Left colon (tissue), 2 donors: Measurements from ENCODE around the gene CSNK1D. TPM values are rescaled to one million over a fixed set of nuclear protein-coding genes. Genes with fewer than 3 reads are reported as not detected.

Experiments used
- ATAC-seq: fragments of 200-7000 bp; cut with Tn5 transposase; one replicate; pipeline ENCODE4 v1.9.1; 2020; ENCODE audit warnings: mild to moderate bottlenecking, moderate library complexity
- DNase-seq, 2 donors: peaks; one replicate each; pipeline ENCODE4 v3.0.0-alpha.2; 2020
- intact Hi-C, 2 donors: fragments of 100-400 bp; cut with DNase I in 1 of 2; cut with micrococcal nuclease in 1 of 2; formaldehyde crosslinking; loops; one replicate each; pipeline versions ENCODE4 v1.11.2 to v1.14.0; 2022; cut with DNase I, micrococcal nuclease
- total RNA-seq, 2 donors: library from RNA; stranded (reverse); fragmentation: NEBNext Ultra II Directional; extraction: Animal tissue kit (Norgen Biotek cat#: 25700); gene quantifications; one replicate each; pipeline ENCODE4 v1.2.1, GENCODE V29; 2021
- donor health status: DM: no; HTN: no; CAD: no.
- donor health status: DM: yes; HTN: yes; CAD: no.

The CSNK1D gene
- total RNA-seq, 2 donors from 2014 or later = 165 to 166 TPM

DNA sequence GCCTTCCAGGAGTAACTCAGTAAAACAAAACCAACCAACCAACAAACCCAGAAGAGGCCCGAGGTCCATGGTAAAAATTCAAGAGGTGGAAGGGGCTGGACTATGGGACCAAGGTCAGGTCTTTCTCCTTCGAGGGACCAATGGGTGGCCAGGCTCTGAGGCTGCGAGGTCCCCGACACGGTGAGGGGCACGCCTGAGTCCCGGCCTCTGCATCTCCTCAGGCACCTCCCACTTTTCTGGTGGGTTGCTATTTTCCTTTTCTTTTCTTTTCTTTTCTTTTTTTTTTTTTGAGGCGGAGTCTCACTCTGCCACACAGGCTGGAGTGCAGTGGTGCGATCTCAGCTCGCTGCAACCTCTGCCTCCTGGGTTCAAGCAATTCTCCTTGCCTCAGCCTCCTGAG is 26.0 kb upstream of the CSNK1D start:
- intact Hi-C loops = no loop called here
- ATAC-seq (no peak), DNase-seq (no peak)

DNA sequence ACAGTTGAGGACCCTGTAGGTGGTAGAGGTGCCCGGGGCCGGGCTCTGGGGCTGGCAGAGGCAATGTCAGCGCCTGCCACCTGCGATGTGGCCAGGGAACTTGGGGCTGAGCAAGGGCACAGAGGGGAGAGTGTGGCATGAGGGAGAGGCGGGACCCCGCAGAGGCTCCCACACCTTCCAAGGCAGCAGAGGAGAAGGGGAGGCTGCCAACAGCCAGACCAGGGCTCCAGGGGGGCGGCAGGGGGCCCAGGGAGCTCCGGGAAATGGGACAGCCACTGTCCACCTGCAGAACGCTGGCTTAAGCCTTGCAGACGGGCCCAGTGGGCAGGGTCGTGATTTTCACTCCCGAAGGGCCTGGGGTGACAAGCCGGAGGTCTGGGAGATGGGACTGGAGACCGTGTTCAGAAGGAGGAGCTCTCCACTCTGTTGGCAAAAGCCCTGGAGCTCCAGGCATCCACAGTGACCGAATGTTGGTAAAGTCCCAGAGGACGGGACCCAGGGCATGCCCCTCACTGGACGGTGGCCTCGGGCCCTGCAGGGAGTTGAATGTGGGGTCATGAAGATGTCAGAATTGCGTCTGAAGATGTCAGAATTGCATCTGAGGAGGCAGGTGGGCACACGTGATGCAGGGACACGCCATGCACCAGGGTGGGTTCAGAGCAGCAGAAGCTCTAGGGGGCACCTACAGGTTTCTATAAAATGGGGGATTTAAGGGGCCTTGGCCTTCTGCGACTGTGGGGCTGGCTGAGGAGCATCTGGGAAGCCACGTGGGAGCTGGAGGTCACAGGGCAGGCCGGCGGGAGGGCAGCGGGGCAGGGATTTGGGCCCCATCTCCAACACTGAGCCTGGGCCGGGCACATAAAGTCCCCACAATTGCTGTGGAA is 25.3 kb upstream of the CSNK1D start:
- ATAC-seq = no peak
- intact Hi-C loops = no loop called here
- DNase-seq = no peak

DNA sequence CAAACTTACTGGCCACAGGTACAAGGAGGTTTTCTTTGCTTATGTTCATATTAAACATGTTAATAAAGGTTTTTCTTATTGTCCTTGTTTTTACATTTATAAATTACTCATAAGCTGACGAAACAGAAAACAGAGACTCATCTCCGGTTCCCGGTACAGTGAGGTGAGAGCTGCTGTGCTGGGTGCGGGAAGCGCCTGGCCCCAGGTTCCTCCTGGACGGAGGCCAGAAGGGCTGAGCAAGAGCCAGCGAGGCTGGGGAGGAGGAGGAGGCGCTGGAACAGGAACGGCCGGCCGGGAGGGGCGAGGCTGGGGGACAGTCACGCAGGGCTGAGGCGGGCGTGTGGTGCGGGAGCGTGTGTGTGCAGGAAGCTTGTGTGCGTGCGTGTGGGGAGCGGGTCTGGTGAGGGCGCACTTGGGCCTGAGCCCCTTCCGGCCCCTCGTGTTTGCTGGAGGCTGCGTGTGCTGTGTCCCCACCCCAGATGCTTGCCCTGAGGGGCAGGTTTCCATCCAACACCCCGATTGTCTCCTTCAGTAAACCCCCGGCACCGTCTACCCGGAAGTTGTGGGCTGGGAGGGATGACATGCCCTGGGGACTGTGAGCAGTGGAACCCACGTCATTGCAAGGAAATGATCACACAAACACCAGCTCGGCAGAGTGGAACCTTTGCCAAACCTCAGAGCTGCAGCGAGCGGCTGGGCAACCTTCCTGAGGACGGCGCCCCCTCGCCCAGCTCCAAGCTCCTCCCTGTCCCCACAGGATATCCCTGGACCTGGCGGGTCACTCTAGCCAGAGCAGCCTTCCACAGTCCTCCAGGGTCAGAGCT is 24.4 kb upstream of the CSNK1D start:
- intact Hi-C loops = no loop called here
- ATAC-seq = peak; percentile 71
- DNase-seq = peak; percentile 94 to 95

DNA sequence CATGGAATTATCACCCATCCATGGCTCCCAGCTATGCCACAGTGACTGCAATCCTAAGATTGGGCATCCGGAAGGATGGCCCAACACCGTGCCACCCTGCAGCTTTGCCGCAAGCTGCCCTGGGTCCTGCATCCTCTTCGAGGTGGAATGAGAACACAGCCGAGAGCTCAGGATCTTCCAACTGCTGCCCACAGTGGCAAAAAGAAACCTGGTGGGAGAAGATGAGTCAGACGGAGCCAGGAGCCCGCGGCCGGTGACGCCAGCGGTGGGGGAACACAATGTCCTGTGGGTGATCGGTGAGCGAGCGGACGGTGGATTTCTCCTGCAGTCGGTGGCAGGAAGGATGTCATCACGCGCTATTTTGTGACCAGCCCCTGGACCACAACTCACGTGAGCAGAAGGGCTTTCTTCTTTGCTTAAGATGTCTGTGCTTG is 23.8 kb upstream of the CSNK1D start:
- DNase-seq = peak; percentile 79 to 92
- ATAC-seq = no peak
- intact Hi-C loops = no loop called here

DNA sequence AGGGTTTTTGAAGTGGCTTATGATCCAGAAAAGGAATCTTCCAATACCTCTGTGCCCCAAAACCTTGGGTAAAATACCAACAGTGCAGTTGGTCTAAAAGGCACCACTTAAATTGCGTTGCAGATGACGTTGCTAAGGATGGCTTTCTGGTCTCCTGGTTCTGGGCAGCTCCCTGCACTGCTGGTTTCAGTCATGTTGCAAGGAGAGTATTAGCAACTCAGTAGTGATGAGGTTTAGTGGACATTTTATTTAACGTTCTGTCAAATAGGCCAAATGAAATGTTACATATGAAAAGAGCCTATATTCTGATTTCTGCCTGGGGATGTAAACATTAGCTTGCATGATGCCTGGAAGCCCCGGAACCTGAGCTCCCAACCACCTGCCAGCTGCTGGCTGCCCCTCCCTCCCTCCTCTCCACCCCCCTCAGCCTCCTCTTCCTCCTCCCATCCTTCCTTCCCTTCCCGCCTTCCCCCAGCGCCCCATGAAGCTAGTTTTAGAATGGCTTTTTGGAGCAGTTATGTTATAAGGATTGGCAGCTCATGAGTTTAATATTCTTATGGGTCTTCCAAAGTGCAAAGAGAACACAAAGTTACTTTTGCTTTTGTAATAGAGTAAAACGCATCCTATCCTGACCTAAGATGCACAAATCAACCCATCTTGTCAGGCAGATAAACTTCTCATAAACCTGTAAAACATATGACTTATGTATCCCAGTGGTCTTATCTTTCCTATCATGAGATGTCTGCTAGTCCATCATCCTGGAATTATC is 23.2 kb upstream of the CSNK1D start:
- DNase-seq (no peak), ATAC-seq (no peak)
- intact Hi-C loops = no loop called here

DNA sequence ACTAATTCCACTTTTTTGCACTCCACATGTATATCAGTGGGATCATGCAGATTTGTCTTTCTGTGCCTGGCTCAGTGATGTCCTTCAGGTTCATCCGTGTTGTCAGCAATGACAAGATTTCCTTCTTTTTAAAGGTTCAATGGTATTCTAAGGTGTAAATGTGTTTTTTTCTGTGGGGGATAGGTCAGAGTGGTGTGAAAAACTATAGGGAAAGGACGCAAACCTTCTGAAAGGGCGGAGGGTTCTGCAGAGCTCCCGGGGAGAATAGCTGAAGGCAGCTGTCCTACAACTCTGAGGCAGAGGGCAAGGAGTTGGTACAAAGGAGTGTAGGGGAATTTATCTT is 21.9 kb upstream of the CSNK1D start:
- intact Hi-C loops = no loop called here

GRCh38 chr17:82294064-82294773 is 20.7 kb upstream of the CSNK1D start:
- intact Hi-C loops = no loop called here
- DNase-seq (no peak), ATAC-seq (no peak)

More for the DNA sequence above, 21.9 kb upstream of the CSNK1D start:
- DNase-seq = no peak
- peak; percentile 9 for ATAC-seq

GRCh38 chr17:82292251-82293154 is 19.0 kb upstream of the CSNK1D start:
- DNase-seq (peak; percentile 93 to 98), ATAC-seq (peak; percentile 68)
- intact Hi-C loops = no loop called here

GRCh38 chr17:82291582-82292250 is 18.2 kb upstream of the CSNK1D start:
- ATAC-seq (no peak), DNase-seq (no peak)
- intact Hi-C loops = no loop called here

DNA sequence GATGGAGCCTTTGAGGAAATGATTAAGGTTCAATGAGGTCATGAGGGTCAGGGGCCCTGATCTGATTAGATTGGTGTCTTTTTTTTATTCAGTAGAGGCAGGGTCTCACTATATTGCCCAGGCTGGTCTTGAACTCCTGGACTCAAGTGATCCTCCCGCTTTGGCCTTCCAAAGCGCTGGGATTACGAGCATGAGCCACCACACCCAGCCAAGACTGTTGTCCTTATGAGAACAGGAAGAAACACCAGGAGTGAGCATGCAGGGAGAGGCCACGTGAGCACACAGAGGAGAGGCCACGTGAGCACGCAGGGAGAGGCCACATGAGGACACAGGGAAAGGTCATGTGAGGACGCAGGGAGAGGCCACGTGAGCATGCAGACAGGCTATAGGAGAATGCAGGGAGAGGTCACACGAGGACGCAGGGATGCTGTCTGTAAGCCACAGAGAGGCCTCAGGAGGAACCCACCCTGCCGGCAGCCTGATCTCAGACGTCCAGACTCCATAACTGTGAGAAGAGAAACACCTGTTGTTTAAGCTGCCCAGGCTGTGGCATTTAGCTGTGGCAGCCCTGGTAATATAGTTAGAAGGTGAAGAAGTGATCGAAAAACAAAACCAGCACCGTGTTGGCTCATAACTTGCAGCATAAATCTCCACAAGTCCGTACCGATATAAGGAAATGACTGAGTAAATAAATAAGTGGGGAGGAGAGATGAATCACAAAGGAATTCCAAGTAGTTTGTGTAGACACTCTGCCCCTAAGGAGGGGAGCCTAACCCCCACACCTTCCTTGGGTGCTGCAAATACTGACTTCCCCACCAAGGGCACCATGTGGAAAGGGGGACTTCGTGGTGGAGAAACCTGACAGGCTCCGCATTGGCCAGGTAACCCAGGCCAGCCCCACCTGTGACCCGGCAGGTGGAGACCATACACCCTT is 14.6 kb upstream of the CSNK1D start:
- intact Hi-C loops = no loop called here
- ATAC-seq = peak; percentile 78

DNA sequence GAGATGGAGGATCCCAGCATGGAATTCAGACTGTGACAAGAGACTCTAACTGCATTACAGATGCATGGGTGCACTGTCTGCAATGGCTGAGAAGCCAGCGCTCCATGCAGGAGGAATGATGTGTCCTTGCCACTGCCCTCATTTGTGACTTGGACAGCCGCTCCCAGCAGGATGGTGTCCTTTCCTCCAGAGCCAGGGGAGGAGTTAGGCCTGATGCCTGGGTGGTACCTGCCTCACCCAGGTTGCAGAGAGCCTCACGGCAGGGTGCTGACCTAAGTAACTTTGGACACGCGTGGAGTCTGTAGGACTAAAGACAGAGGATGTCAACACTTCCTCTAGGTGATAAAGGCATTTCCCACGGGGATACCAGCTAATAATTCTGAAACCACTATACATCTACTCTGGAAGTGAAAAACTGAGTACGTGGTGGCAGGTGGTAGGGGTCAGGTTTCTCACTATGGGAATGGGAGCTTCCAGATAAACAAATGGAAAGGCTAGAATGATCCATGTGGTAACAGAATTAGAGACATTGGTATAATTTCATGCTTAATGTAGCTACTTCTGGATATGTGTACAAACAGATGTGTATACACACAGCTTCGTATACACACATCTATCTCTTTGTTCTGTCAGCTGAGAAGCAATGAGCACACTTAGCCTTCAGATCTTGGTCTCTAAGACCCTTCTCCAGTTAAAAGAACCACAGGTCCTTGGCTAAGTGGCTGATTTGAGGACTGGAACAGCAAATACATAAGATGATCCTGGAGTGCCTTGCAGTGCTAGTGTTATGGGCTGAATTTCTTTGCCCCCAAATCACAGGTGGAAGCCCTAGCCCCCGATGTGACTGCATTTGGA is 13.7 kb upstream of the CSNK1D start:
- intact Hi-C loops = no loop called here
- ATAC-seq (peak; percentile 60), DNase-seq (peak in 1 of 2 donors; percentile 70)

More for the DNA sequence above, 14.6 kb upstream of the CSNK1D start:
- peak; percentile 90 to 96 for DNase-seq

DNA sequence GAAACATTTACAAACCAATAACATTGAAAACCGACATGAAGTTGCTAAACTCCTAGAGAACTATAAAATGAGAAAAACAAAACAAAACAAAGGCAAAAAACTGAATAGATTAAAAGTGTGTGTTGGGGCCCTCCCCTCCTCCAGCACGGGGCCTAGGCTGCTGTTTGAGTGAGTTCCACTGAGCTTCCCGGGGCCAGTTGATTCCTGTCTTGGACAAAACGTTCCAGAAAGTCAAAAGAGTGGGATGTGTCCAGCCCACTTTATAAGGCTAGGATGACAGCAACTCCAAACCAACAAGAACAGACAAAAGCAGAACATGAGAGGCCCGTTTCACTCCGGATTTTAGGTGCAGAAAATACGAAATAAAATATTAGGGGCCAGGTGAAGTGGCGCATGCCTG is 11.6 kb upstream of the CSNK1D start:
- intact Hi-C loops = no loop called here
- no peak for ATAC-seq
- DNase-seq = no peak

DNA sequence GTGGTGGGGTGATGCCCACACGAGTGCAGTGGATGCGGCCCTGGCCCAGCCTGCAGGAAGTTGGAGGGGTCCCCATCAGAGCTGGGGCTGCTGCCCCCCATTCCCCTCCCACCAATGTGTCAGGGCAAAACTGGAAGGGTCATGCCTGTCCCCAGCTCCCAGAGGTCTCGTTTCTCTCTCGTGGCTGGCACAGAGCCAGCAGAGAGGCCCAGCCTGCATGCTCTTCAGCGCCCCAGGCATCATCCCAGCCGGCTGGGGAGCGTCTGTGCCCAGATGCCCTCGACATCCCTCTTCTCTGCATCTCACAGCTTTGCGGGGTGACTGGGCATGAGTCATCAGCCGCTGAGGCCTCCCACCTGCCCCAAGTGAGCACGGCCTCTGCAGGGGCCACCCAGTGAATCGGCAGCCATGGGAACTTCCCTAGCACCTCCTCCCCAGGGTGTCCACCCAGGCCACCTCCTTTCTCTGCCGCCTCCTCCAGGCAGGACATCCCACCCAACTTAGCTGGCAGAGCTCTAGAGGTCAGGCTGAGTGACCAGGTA is 9.8 kb upstream of the CSNK1D start:
- ATAC-seq (no peak), DNase-seq (no peak)
- intact Hi-C loops = no loop called here

DNA sequence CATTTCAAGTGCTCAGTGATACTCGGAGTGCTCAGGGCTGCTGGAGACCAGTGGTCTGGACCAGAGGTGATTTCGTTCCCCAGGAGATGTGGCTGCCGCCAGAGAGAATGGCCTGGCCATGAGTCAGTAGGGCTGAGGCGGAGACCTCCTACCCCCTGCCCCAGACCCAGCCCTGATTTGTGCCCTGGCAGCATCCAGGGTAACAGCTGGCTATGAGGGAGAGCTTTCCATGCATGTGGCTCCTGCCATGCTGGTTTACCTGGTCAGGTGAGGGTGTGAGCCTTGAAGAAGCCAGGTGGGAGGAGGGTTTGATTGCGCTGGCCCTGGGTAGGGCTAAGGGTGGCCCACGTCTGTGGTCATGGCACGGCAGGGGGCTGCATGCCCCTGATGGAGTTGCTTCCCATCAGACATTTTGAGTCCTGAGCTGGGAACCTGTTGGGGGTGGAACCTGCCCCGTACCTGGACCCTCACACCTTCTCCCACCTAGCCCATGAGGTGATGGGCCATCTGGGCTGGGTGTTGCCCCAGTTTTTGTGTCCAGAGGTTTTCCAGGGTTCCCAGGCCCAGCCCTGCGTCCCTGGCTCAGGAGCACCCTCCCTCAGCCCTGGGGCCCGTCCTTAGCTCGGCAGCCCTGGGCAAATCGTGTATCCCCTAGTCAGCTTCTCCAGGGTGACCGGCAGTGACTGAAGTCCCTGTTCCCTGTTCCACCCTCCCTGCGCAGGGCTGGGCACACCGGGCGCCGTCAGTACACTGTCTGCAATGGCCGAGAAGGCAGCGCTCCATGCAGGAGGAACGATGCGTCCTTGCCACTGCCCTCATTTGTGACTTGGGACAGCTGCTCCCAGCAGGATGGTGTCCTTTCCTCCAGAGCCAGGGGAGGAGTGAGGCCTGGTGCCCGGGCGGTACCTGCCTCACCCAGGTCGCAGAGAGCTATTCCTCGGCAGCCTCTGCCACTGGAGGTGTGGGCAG is 9.0 kb upstream of the CSNK1D start:
- DNase-seq (no peak), ATAC-seq (peak; percentile 43)
- intact Hi-C loops = no loop called here
